ENCODE results near the gene PIGU. TPM values are rescaled to one million over a fixed set of nuclear protein-coding genes. Genes with fewer than 3 reads are reported as not detected.

The PIGU gene
- total and polyA plus RNA-seq, 2 of the 13 experiments (the other 11 are each of a cell fraction or from before 2014, with no cell fraction given): 45.5 to 231 TPM

DNA sequence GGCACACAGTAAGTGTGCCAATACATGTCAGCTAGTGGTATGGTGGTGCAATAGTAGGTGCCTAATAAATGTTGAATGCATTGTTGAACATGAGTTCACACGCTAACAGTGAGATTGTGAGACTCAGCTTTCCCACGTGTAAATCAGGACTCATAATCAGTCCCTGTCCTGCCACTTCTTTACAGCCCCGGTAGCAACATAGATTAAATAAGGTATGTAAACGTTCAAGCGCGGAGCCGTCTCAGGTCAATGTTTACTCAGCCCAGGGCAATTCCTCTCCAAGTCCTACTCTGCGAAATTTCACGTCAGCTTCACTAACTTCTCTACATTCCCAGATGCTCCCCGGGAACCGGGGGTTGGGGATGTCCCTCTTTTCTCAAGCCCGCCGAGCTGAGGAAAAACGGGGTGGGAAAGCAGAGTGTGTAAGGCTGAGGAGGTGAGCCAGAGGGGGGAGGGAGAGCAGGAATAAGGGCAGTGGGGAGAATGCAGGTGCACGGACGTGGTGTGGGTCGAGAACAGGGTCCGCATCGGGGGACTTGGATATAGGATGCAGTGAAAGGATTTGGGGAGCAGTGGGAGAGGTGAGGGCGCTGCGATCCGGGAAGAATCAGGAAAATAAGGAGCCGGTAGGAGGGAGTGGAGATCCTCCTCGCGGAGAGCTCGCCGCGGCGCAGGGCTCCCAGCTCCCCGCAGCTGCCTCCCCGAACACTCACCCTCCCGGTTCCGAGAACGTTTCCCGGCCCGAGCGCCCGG is 26.7 kb upstream of the PIGU start (continued):
- peak; percentile 84 for TF ChIP-seq RXRB (CRISPR knock-in tag; IDR thresholded peaks at IDR 0.05; ENCODE audit: borderline replicate concordance)
- TF ChIP-seq ZBTB38 (CRISPR knock-in tag; IDR thresholded peaks at IDR 0.05): no peak; the same call in 1 of the 2 replicates
- TF ChIP-seq ZSCAN21 (CRISPR knock-in tag; IDR thresholded peaks at IDR 0.05; ENCODE audit: borderline replicate concordance): no peak
- TF ChIP-seq NFIB (CRISPR knock-in tag; IDR thresholded peaks at IDR 0.05; ENCODE audit: borderline replicate concordance): 0 out of 2 replicates have a peak, but pooled peaks have one; percentile 17
- TF ChIP-seq ZNF138 (CRISPR knock-in tag; IDR thresholded peaks at IDR 0.05; ENCODE audit: low read depth): no peak
- TF ChIP-seq SIX4 (CRISPR knock-in tag; IDR thresholded peaks at IDR 0.05): no peak
- TF ChIP-seq ZNF431 (CRISPR knock-in tag; IDR thresholded peaks at IDR 0.05; ENCODE audit: borderline replicate concordance, low read depth): peak; percentile 29; the same call in 1 of the 2 replicates
- 0 out of 2 replicates have a peak, but pooled peaks have one; percentile 83 for TF ChIP-seq ISX (CRISPR knock-in tag; conservative IDR thresholded peaks at IDR 0.05)
- TF ChIP-seq, protein P1, sequence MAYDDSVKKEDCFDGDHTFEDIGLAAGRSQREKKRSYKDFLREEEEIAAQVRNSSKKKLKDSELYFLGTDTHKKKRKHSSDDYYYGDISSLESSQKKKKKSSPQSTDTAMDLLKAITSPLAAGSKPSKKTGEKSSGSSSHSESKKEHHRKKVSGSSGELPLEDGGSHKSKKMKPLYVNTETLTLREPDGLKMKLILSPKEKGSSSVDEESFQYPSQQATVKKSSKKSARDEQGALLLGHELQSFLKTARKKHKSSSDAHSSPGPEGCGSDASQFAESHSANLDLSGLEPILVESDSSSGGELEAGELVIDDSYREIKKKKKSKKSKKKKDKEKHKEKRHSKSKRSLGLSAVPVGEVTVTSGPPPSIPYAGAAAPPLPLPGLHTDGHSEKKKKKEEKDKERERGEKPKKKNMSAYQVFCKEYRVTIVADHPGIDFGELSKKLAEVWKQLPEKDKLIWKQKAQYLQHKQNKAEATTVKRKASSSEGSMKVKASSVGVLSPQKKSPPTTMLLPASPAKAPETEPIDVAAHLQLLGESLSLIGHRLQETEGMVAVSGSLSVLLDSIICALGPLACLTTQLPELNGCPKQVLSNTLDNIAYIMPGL (CRISPR knock-in tag; IDR thresholded peaks at IDR 0.05; ENCODE audit: borderline replicate concordance in 1 of 2, low read depth in 1 of 2): peak; percentile 30 to 32; a peak in 2 of 4 replicates
- TF ChIP-seq ZNF207 (IDR thresholded peaks at IDR 0.05; ENCODE audit: borderline replicate concordance): no peak
- no peak; the same call in 1 of the 2 replicates for TF ChIP-seq RNF2 (conservative IDR thresholded peaks at IDR 0.05; ENCODE audit: low read depth)
- peak; percentile 72; the same call in 1 of the 2 replicates for TF ChIP-seq TBX2 (CRISPR knock-in tag; IDR thresholded peaks at IDR 0.05; ENCODE audit: borderline replicate concordance)
- TF ChIP-seq, protein P2, sequence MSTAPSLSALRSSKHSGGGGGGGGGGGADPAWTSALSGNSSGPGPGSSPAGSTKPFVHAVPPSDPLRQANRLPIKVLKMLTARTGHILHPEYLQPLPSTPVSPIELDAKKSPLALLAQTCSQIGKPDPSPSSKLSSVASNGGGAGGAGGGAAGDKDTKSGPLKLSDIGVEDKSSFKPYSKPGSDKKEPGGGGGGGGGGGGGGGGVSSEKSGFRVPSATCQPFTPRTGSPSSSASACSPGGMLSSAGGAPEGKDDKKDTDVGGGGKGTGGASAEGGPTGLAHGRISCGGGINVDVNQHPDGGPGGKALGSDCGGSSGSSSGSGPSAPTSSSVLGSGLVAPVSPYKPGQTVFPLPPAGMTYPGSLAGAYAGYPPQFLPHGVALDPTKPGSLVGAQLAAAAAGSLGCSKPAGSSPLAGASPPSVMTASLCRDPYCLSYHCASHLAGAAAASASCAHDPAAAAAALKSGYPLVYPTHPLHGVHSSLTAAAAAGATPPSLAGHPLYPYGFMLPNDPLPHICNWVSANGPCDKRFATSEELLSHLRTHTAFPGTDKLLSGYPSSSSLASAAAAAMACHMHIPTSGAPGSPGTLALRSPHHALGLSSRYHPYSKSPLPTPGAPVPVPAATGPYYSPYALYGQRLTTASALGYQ (CRISPR knock-in tag; IDR thresholded peaks at IDR 0.05): no peak
- TF ChIP-seq MBD4 (IDR thresholded peaks at IDR 0.05; ENCODE audit: borderline replicate concordance, low read length): no peak
- TF ChIP-seq ZNF296 (CRISPR knock-in tag; conservative IDR thresholded peaks at IDR 0.05): peak; percentile 58; the same call in 1 of the 2 replicates
- TF ChIP-seq, protein P3, sequence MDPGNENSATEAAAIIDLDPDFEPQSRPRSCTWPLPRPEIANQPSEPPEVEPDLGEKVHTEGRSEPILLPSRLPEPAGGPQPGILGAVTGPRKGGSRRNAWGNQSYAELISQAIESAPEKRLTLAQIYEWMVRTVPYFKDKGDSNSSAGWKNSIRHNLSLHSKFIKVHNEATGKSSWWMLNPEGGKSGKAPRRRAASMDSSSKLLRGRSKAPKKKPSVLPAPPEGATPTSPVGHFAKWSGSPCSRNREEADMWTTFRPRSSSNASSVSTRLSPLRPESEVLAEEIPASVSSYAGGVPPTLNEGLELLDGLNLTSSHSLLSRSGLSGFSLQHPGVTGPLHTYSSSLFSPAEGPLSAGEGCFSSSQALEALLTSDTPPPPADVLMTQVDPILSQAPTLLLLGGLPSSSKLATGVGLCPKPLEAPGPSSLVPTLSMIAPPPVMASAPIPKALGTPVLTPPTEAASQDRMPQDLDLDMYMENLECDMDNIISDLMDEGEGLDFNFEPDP (CRISPR knock-in tag; conservative IDR thresholded peaks at IDR 0.05): no peak
- TF ChIP-seq, protein P4, sequence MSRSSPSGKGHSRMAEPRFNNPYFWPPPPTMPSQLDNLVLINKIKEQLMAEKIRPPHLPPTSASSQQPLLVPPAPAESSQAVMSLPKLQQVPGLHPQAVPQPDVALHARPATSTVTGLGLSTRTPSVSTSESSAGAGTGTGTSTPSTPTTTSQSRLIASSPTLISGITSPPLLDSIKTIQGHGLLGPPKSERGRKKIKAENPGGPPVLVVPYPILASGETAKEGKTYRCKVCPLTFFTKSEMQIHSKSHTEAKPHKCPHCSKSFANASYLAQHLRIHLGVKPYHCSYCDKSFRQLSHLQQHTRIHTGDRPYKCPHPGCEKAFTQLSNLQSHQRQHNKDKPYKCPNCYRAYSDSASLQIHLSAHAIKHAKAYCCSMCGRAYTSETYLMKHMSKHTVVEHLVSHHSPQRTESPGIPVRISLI (CRISPR knock-in tag; IDR thresholded peaks at IDR 0.05; ENCODE audit: borderline replicate concordance): no peak
- TF ChIP-seq RBM22 (optimal IDR thresholded peaks at IDR 0.05; ENCODE audit: low read length): no peak
- no peak for TF ChIP-seq ELF3 (CRISPR knock-in tag; IDR thresholded peaks at IDR 0.05)
- no peak for TF ChIP-seq POLR2AphosphoS2 (IDR thresholded peaks at IDR 0.05; ENCODE audit: low read depth, low read length)
- TF ChIP-seq EED (CRISPR knock-in tag; IDR thresholded peaks at IDR 0.05): peak; percentile 31
- TF ChIP-seq RARA (CRISPR knock-in tag; IDR thresholded peaks at IDR 0.05): peak; percentile 81
